SH-SY5Y (cell line): Measurements from ENCODE around the gene TMEM30A.

Source experiments
- GATA2 ChIP-seq: IDR thresholded peaks from 2 replicates; pipeline ENCODE4 v1.6.1; 2011; ENCODE audit warnings: mild to moderate bottlenecking, low read depth, low read length
- GATA3 ChIP-seq: IDR thresholded peaks from 2 replicates; pipeline ENCODE4 v1.6.1; 2011; ENCODE audit warnings: low read depth, mild to moderate bottlenecking, low read length, moderate library complexity

- TF ChIP-seq GATA2: no peak
- TF ChIP-seq GATA3: no peak
Observed at GRCh38 chr6:75261299-75261698, 23.3 kb downstream of the TMEM30A start.
